ENCODE results near the gene SNX10. TPM values are rescaled to one million over a fixed set of nuclear protein-coding genes. Genes with fewer than 3 reads are reported as not detected.

The SNX10 gene
- total and polyA plus RNA-seq, 2 of the 8 experiments (the other 6 are each of a cell fraction or from before 2014, with no cell fraction given): 4.4 to 9.6 TPM

DNA sequence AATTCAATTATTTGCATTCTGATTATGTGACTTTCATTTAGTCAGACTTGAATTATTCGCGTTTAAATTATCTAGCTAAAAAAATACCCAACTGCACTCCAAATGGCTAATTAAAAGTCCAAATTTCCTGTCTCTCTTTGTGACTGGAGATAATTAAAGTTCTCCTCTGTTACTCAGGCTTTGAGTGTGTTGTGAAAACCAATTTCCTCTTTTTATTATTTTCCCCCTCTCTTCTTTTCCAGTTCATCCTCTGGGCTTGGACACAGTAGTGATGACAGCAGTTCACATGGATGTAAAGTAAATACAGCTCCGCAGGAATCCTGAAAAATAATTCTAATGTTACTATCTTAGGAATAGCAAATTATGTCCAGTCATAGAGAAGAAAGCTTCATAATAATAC lies 80.6 kb downstream of the SNX10 start:
- Histone ChIP-seq H3K36me3 (ENCODE audit: control insufficient read depth in 2 of 4, insufficient read depth in 4 of 4, low read length in 3 of 4) (no peaks in the 10 kb centered on the region), H2BK12ac (ENCODE audit: low read depth, low read length) (no peak overlapping the region), H3K27ac (ENCODE audit: low read depth, low read length) (no peak overlapping the region), H3K4me1 (replicated peaks in 1 of 4; ENCODE audit: control insufficient read depth in 3 of 4, insufficient read depth in 4 of 4, low read length in 3 of 4) (peaks cover 0 to 1% (median 0%) of the 10 kb centered on the region in 4 experiments; a peak in 2 of 7 replicates), H3K4me3 (ENCODE audit: extremely low read depth in 1 of 4, insufficient read depth in 2 of 4, low read depth in 3 of 4, low read length in 4 of 4) (no peak overlapping the region), H3K18ac (ENCODE audit: extremely low read depth, low read length) (no peak overlapping the region), H4K20me1 (replicated peaks in 1 of 2; ENCODE audit: control insufficient read depth in 1 of 2, insufficient read depth in 2 of 2, low read length in 2 of 2) (no peaks in the 10 kb centered on the region), H2AK5ac (ENCODE audit: low read depth, low read length) (no peak overlapping the region), H3K4ac (replicated peaks; ENCODE audit: insufficient read length, low read depth, low read length) (no peak overlapping the region), H3K79me1 (ENCODE audit: low read depth, low read length) (no peaks in the 10 kb centered on the region), H3K4me2 (ENCODE audit: insufficient read depth in 1 of 2, low read depth in 2 of 2, low read length in 2 of 2) (no peak overlapping the region), H3K23me2 (ENCODE audit: low read depth, low read length) (peaks cover 2% of the 10 kb centered on the region; the same call in 1 of the 2 replicates), H3K9ac (replicated peaks in 1 of 4; ENCODE audit: extremely low read depth in 1 of 4, low read depth in 3 of 4, low read length in 3 of 4) (no peak overlapping the region), H3K56ac (replicated peaks; ENCODE audit: insufficient read length, low read depth, low read length) (no peak overlapping the region), H3K14ac (ENCODE audit: insufficient read length) (no peak overlapping the region), H2BK20ac (ENCODE audit: low read length) (no peak overlapping the region), H3K27me3 (replicated peaks in 1 of 4; ENCODE audit: control insufficient read depth in 3 of 4, extremely low read depth in 1 of 4, insufficient read depth in 3 of 4, low read length in 3 of 4) (no peaks in the 10 kb centered on the region), H2BK120ac (replicated peaks; ENCODE audit: low read depth, low read length) (no peak overlapping the region), H3K79me2 (ENCODE audit: control insufficient read depth in 1 of 2, insufficient read depth in 2 of 2, low read length in 2 of 2) (no peaks in the 10 kb centered on the region), H3K23ac (ENCODE audit: insufficient read length) (no peak overlapping the region), H3K9me3 (ENCODE audit: insufficient read depth in 2 of 2, low read depth in 1 of 2, low read length in 1 of 2) (no peaks in the 10 kb centered on the region), H2BK15ac (ENCODE audit: low read length) (no peak overlapping the region), H4K8ac (ENCODE audit: extremely low read depth, insufficient read depth, low read length) (no peak overlapping the region; the same call in 1 of the 2 replicates), H4K91ac (replicated peaks; ENCODE audit: insufficient read length, low read length) (no peak overlapping the region), H4K5ac (ENCODE audit: insufficient read length, low read depth, low read length) (no peak overlapping the region), H2AFZ (ENCODE audit: low read length) (no peak overlapping the region), H2BK5ac (ENCODE audit: low read depth, low read length) (no peak overlapping the region)
- POLR2A ChIA-PET (ENCODE audit: partially characterized antibody): interaction anchor here (1.5 kb wide), 1 partner anchor 171 kb away, joined by 4 read pairs; the partner anchor contains the start of gene CBX3
- FAIRE-seq (no peak), DNase-seq (ENCODE audit: low read depth in 1 of 2, low spot score in 2 of 2) (no peak)
- CTCF ChIA-PET (ENCODE audit: partially characterized antibody): interaction anchor here (0.7 to 1.9 kb wide), 7 partner anchors 67 to 308 kb away, joined by 3 to 10 read pairs (median 4); no protein-coding TSS in a partner anchor
- 89% methylated on average over 3 of the region's 3 CpGs; no CpG with 5 or more reads in 1 of the 2 experiments for WGBS, 2 experiments (ENCODE audit: extremely low coverage in 1 of 2, insufficient coverage in 1 of 2, insufficient read length in 1 of 2, insufficient replicate concordance in 2 of 2, low coverage in 1 of 2, low lambda C conversion rate in 2 of 2, missing lambda C conversion rate in 1 of 2)
- TF ChIP-seq, protein P1, sequence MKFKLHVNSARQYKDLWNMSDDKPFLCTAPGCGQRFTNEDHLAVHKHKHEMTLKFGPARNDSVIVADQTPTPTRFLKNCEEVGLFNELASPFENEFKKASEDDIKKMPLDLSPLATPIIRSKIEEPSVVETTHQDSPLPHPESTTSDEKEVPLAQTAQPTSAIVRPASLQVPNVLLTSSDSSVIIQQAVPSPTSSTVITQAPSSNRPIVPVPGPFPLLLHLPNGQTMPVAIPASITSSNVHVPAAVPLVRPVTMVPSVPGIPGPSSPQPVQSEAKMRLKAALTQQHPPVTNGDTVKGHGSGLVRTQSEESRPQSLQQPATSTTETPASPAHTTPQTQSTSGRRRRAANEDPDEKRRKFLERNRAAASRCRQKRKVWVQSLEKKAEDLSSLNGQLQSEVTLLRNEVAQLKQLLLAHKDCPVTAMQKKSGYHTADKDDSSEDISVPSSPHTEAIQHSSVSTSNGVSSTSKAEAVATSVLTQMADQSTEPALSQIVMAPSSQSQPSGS (IDR thresholded peaks at IDR 0.05; ENCODE audit: low read length): no peak
- TF ChIP-seq SP4 (IDR thresholded peaks at IDR 0.05; ENCODE audit: low read length) (no peak), FOSL1 (IDR thresholded peaks at IDR 0.05; ENCODE audit: insufficient read depth, low read depth, low read length) (no peak), SAP30 (IDR thresholded peaks at IDR 0.05; ENCODE audit: insufficient read depth, insufficient replicate concordance, low read length) (no peak)

All from H1 (cell line).